DMS153 treated with DMSO at 0.1 percent for 48 hours (cell line): ENCODE results near the gene ZNF521.

ENCODE experiments used
- DNase-seq: peaks from one replicate; lab custom pipeline; 2025; ENCODE audit not compliant: unreplicated experiment; lab: John Stamatoyannopoulos, UW

The ZNF521 gene

GRCh38 chr18:25253136-25253535 lies 98.8 kb downstream of the ZNF521 start:
- DNase-seq = no peak

GRCh38 chr18:25251068-25251467 lies 100.9 kb downstream of the ZNF521 start:
- DNase-seq = no peak

- DNase-seq = no peak
Measured at GRCh38 chr18:25250474-25250851, 101.5 kb downstream of the ZNF521 start.

- no peak for DNase-seq
Measured at GRCh38 chr18:25248755-25249154, 103.2 kb downstream of the ZNF521 start.

GRCh38 chr18:25247725-25248124 lies 104.2 kb downstream of the ZNF521 start:
- DNase-seq = no peak

GRCh38 chr18:25244924-25245698 lies 106.9 kb downstream of the ZNF521 start:
- no peak for DNase-seq

- DNase-seq = no peak
Measured at GRCh38 chr18:25244170-25244569, 107.8 kb downstream of the ZNF521 start.

- no peak for DNase-seq
Measured at GRCh38 chr18:25243754-25244153, 108.2 kb downstream of the ZNF521 start.

- no peak for DNase-seq
Measured at GRCh38 chr18:25243257-25243656, 108.7 kb downstream of the ZNF521 start.

- DNase-seq = no peak
Measured at GRCh38 chr18:25240420-25240770, 111.6 kb downstream of the ZNF521 start.

GRCh38 chr18:25239581-25240419 lies 112.2 kb downstream of the ZNF521 start:
- no peak for DNase-seq

- no peak for DNase-seq
Measured at GRCh38 chr18:25239151-25239550, 112.8 kb downstream of the ZNF521 start.

- DNase-seq = no peak
Measured at GRCh38 chr18:25237571-25238267, 114.2 kb downstream of the ZNF521 start.

GRCh38 chr18:25236736-25237135 lies 115.2 kb downstream of the ZNF521 start:
- DNase-seq = no peak

GRCh38 chr18:25235401-25236042 lies 116.4 kb downstream of the ZNF521 start:
- no peak for DNase-seq

GRCh38 chr18:25234740-25235345 lies 117.1 kb downstream of the ZNF521 start:
- no peak for DNase-seq

GRCh38 chr18:25234322-25234639 lies 117.7 kb downstream of the ZNF521 start:
- DNase-seq = no peak

GRCh38 chr18:25233528-25234321 lies 118.2 kb downstream of the ZNF521 start:
- DNase-seq = no peak

GRCh38 chr18:25231327-25231691 lies 120.7 kb downstream of the ZNF521 start:
- no peak for DNase-seq

- DNase-seq = no peak
Measured at GRCh38 chr18:25230658-25231326, 121.2 kb downstream of the ZNF521 start.
